HG02852 (cell line): Measurements from ENCODE around the gene DDX55.

ENCODE experiments used
- ATAC-seq: cut with Tn5 transposase; IDR thresholded peaks from one replicate; pipeline ENCODE4 v1.9.1; 2021; ENCODE audit warnings: mild to moderate bottlenecking, moderate library complexity; ENCODE audit not compliant: unreplicated experiment

DDX55 gene

DNA sequence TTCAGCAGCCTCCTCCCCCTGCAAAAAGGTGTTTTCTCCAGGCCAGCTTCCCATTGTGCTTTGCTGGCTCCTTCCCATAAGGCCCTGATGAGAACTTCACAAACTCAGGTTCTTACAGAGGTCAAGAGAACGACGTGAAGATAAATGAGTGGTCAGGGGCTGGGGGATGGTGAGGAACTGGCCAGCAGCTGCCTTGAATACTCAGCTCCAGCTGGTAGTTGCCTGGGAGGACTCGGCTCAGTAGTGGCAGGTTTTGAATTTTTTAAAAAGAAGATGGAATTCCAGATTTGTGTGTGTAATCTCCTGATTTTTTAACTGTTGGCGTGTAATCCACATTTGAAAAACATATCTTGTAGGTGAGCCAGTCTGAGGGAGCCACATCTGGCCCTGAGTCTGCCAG, 5.9 kb downstream of the DDX55 start:
- no peak for ATAC-seq

- ATAC-seq = no peak
Observed at GRCh38 chr12:123608182-123608581, 6.3 kb downstream of the DDX55 start.

- ATAC-seq = no peak
Observed at GRCh38 chr12:123614110-123614509, 12.2 kb downstream of the DDX55 start.

GRCh38 chr12:123614531-123614930, 12.6 kb downstream of the DDX55 start:
- no peak for ATAC-seq

DNA sequence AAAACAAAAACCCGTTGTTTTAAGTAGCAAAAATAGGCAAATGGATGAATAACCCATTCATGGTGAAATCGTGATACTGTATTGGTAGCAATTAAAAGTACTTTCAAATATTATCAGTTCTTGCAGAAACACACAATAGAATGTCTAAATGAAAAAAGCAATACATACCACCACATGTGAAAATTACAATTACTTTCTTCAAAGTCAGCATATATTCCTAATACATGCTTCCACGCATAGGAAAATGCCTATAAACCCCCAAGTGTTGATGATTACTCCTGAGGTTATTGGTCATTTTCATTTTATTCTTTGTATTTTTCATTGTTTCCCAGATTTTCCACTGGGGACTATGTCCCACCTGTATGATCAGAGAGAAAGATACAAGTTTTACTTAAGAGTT, 15.2 kb downstream of the DDX55 start:
- ATAC-seq = no peak

GRCh38 chr12:123617580-123617979, 15.7 kb downstream of the DDX55 start:
- ATAC-seq = no peak

DNA sequence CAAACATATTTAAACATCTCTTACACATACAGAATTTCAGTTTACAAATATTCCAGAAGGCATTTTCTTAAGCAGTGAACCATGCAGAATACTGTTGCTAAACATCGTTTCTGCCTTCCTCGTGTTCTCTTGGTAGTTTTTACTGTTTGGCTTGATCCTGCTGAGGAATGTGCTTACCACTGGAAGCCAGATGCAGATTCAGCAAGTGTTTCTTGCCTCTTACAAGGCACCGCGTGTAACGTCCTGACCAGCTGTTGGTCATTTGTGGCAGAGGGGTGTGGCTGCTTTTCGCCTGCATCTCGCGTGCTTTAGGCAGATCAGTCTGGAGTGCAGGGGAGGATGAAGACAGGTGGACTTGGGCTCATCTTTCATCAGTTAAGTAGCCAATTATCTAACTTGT, 19.2 kb downstream of the DDX55 start:
- no peak for ATAC-seq

- no peak for ATAC-seq
Observed at GRCh38 chr12:123621619-123622530, 20.0 kb downstream of the DDX55 start.

GRCh38 chr12:123633379-123634141, 31.7 kb downstream of the DDX55 start, which contains the start of the genes EIF2B1 and GTF2H3:
EIF2B1 (minus strand) TSS chr12:123633686; CDS start chr12:123633557, 129 bp downstream.
GTF2H3 (plus strand) TSS chr12:123633829; CDS start chr12:123633860, 31 bp downstream.
- ATAC-seq = peak; percentile 95

GRCh38 chr12:123634142-123634561, 32.3 kb downstream of the DDX55 start:
- ATAC-seq = no peak

GRCh38 chr12:123643911-123644310, 42.0 kb downstream of the DDX55 start:
- ATAC-seq = no peak

DNA sequence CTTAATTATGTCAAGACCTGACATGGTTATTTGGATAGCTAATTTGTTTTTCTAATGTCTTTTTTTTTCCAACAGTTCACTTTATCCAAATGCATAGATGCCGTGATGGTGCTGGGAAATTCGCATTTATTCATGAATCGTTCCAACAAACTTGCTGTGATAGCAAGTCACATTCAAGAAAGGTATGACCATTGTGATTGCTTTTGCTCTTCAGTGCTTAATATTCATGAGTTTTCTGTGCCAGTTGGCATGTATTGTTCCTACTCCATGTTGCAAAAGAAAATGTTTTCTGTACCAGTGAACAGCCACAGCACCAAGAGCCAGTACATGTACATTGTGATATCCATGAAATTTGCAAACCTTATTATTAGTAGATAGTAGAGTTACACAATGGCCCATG, 43.5 kb downstream of the DDX55 start:
- ATAC-seq = no peak

DNA sequence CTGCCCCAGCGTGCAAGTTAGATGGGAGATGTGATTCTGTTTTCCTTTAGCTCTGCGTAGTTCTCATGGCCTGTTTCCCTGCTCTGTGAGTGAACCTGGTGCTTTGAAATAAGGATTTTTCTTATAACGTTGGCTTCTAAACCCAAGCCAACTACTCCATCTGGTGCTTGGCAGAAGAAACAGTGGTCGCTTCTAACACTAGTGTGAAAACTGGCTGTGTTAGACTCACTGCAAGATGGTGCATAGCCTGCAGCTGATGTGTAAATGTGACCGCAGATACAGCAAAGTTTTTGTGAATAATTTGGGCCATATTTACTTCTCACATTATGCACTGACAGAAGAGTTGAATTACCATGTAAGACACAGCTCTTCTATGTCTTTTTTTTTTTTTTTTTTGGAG, 44.0 kb downstream of the DDX55 start:
- no peak for ATAC-seq

- ATAC-seq = no peak
Observed at GRCh38 chr12:123648401-123648800, 46.5 kb downstream of the DDX55 start.

DNA sequence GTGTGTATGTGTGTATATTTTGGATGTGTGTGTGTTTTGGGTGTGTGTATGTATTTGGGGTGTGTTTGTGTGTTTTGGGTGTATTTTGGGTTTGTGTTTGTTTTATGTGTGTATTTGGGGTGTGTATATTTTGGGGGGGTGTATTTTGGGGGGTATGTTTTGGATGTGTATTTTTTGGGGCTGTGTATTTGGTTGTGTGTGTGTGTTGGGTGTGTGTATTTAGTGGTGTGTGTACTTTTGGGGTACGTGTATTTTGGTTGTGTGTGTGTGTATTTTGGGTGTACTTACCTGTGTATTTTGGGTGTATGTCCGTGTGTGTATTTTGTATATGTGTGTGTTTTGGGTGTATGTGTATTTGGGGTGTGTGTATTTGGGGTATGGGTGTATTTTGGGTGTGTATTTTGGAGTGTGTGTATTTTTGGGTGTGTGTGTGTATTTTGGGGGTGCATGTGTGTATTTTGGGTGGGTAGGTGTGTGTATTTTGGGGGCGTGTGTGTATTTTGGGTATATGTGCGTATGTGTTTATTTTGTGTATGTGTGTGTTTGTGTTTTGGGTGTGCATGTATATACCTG, 52.3 kb downstream of the DDX55 start:
- ATAC-seq = no peak

DNA sequence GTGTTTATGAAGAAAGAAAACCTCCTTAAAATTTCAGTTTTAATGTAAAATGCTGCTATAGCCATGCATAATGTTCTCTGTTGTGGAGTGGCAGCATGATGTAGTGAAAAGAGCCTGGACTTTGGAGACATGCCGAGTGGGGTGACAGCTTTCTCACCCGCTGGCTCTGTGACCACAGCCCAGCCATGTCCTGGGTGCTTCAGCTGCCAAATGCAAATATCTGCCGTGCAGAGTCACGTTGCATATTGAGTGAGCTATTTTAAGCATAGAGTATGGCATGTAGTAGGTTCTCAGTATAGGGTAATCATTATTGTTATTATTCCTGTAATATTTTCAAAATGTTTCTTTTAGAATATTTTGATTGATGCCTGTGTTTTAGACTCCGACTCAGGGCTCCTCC, 53.5 kb downstream of the DDX55 start:
- ATAC-seq = peak; percentile 73

- ATAC-seq = no peak
Observed at GRCh38 chr12:123656392-123656791, 54.5 kb downstream of the DDX55 start.

DNA sequence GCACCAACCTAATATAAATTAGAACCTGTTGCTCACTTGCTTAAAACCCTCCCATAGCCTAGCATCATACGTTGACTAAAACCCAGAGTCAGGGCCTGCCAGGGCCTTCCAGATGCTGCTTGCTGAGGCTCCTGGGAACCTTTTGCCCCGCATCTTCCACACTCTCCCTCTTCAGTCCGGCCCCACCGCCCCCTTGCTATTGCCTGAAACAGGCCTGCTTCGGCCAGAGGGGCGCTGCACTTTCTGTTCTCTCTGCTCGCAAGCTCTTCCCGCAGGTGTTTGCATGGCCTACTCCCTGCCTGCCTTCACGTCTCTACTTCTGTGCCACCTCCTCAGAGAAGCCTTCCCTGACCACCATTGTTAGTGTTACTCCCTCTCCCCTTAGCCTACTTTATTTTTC, 55.3 kb downstream of the DDX55 start:
- ATAC-seq = no peak

GRCh38 chr12:123659996-123660727, 58.3 kb downstream of the DDX55 start:
- ATAC-seq = no peak

DNA sequence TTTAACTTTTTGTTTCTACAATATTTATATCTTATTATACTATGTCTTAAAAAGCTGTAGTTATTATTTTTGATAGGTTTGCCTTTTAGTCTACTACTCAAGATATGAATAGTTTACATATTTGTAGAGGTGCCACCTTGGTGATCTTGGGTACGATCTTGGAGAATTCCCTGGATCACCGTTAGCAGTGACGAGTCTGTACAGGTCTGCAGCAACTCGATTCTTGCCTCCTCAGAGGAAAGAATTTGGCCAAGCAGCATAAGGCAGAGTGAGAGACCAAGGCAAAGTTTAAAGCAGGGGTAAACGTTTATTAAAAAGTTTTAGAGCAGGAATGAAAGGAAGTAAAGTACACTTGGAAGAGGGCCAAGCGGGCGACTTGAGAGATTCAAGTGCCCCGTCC, 65.9 kb downstream of the DDX55 start:
- ATAC-seq = no peak
